H9 (cell line): ENCODE results near the gene MYH16. TPM values are rescaled to one million over a fixed set of nuclear protein-coding genes. Genes with fewer than 3 reads are reported as not detected.

Experiments
- DNase-seq: peaks from one replicate; pipeline ENCODE4 v3.0.0-alpha.2; 2017
- H2AFZ ChIP-seq: one replicate; pipeline ENCODE4 v1.6.1; 2013; ENCODE audit warnings: mild to moderate bottlenecking, low read length, control low read depth, moderate library complexity
- H2AK5ac ChIP-seq: 2 replicates; pipeline ENCODE4 v1.6.1; 2013; ENCODE audit warnings: low read length, control low read depth, mixed read lengths; ENCODE audit not compliant: insufficient read length
- H2BK120ac ChIP-seq: one replicate; pipeline ENCODE4 v1.6.1; 2013; ENCODE audit warnings: low read depth, mild to moderate bottlenecking, low read length, control low read depth, inconsistent platforms; ENCODE audit not compliant: poor library complexity, severe bottlenecking
- H2BK12ac ChIP-seq: 2 replicates; pipeline ENCODE4 v1.6.1; 2013; ENCODE audit warnings: low read length, control low read depth, mixed read lengths, low read depth; ENCODE audit not compliant: insufficient read length
- H2BK15ac ChIP-seq: 2 replicates; pipeline ENCODE4 v1.6.1; 2013; ENCODE audit warnings: low read depth, low read length, control low read depth
- H2BK20ac ChIP-seq: one replicate; pipeline ENCODE4 v1.6.1; 2013; ENCODE audit warnings: low read depth, mild to moderate bottlenecking, low read length, control low read depth, inconsistent platforms; ENCODE audit not compliant: poor library complexity, severe bottlenecking
- H2BK5ac ChIP-seq: 2 replicates; pipeline ENCODE4 v1.6.1; 2013; ENCODE audit warnings: low read length, control low read depth, mixed read lengths; ENCODE audit not compliant: insufficient read length
- H3K14ac ChIP-seq: 2 replicates; pipeline ENCODE4 v1.6.1; 2013; ENCODE audit warnings: low read length, control low read depth; ENCODE audit not compliant: insufficient read depth
- H3K18ac ChIP-seq: 2 replicates; pipeline ENCODE4 v1.6.1; 2013; ENCODE audit warnings: low read depth, mild to moderate bottlenecking, mixed read lengths, low read length, control low read depth; ENCODE audit not compliant: insufficient read length
- H3K23ac ChIP-seq: 2 replicates; pipeline ENCODE4 v1.6.1; 2013; ENCODE audit warnings: low read length, control low read depth, mixed read lengths, low read depth; ENCODE audit not compliant: insufficient read length
- H3K23me2 ChIP-seq: 2 replicates; pipeline ENCODE4 v1.6.1; 2013; ENCODE audit warnings: low read depth, mild to moderate bottlenecking, mixed read lengths, low read length, control low read depth; ENCODE audit not compliant: insufficient read length, poor library complexity, severe bottlenecking
- H3K27ac ChIP-seq: 2 replicates; pipeline ENCODE4 v1.5.1; 2013; ENCODE audit warnings: low read length, control low read depth, mixed read lengths, low read depth; ENCODE audit not compliant: insufficient read length
- H3K27me3 ChIP-seq: 2 replicates; pipeline ENCODE4 v1.6.1; 2013; ENCODE audit warnings: low read length, control low read depth, inconsistent platforms; ENCODE audit not compliant: insufficient read depth
- H3K4ac ChIP-seq: 2 replicates; pipeline ENCODE4 v1.6.1; 2013; ENCODE audit warnings: low read depth, mild to moderate bottlenecking, control low read depth, inconsistent platforms, low read length, moderate library complexity
- H3K4me1 ChIP-seq: 2 replicates; pipeline ENCODE4 v1.6.1; 2013; ENCODE audit warnings: low read length, control low read depth, inconsistent platforms; ENCODE audit not compliant: insufficient read depth
- H3K4me2 ChIP-seq: 2 replicates; pipeline ENCODE4 v1.6.1; 2013; ENCODE audit warnings: low read length, control low read depth, mixed read lengths; ENCODE audit not compliant: insufficient read length, insufficient read depth
- H3K56ac ChIP-seq: 2 replicates; pipeline ENCODE4 v1.6.1; 2013; ENCODE audit warnings: low read depth, mild to moderate bottlenecking, mixed read lengths, low read length, control low read depth; ENCODE audit not compliant: insufficient read length
- H3K79me1 ChIP-seq: 2 replicates; pipeline ENCODE4 v1.6.1; 2013; ENCODE audit warnings: low read depth, mild to moderate bottlenecking, moderate library complexity, low read length, control low read depth, inconsistent platforms; ENCODE audit not compliant: insufficient read depth, poor library complexity, severe bottlenecking
- H3K79me2 ChIP-seq: 2 replicates; pipeline ENCODE4 v1.6.1; 2013; ENCODE audit warnings: low read length, control low read depth, inconsistent platforms; ENCODE audit not compliant: insufficient read depth
- H3K9ac ChIP-seq: 2 replicates; pipeline ENCODE4 v1.6.1; 2013; ENCODE audit warnings: low read length, control low read depth, mixed read lengths; ENCODE audit not compliant: insufficient read length; ENCODE audit errors: extremely low read depth
- H3K9me3 ChIP-seq: one replicate; pipeline ENCODE4 v1.6.1; 2013; ENCODE audit warnings: low read depth, low read length, inconsistent platforms; ENCODE audit not compliant: control insufficient read depth
- H3T11ph ChIP-seq: one replicate; pipeline ENCODE4 v1.6.1; 2013; ENCODE audit warnings: mild to moderate bottlenecking, low read length, control low read depth, inconsistent platforms
- H4K20me1 ChIP-seq: one replicate; pipeline ENCODE4 v1.6.1; 2013; ENCODE audit not compliant: control insufficient read depth, insufficient read length, insufficient read depth
- H4K5ac ChIP-seq: 2 replicates; pipeline ENCODE4 v1.6.1; 2013; ENCODE audit warnings: low read depth, mild to moderate bottlenecking, mixed read lengths, low read length, control low read depth; ENCODE audit not compliant: insufficient read length
- H4K8ac ChIP-seq: replicated peaks from 2 replicates; pipeline ENCODE4 v1.6.1; 2013; ENCODE audit warnings: low read length, control low read depth, mixed read lengths, low read depth; ENCODE audit not compliant: insufficient read length
- H4K91ac ChIP-seq: 2 replicates; pipeline ENCODE4 v1.6.1; 2013; ENCODE audit warnings: low read depth, mild to moderate bottlenecking, moderate library complexity, mixed read lengths, low read length, control low read depth; ENCODE audit not compliant: insufficient read length
- H3K27ac Mint-ChIP-seq, 3 experiments: 2 replicates in 2 of 3; 3 replicates in 1 of 3; pipeline ENCODE4 v1.8.0; 2020 to 2021; ENCODE audit warnings: mixed read lengths in 3 of 3, mild to moderate bottlenecking in 1 of 3, moderate library complexity in 1 of 3
- H3K27me3 Mint-ChIP-seq: 2 replicates; pipeline ENCODE4 v1.8.0; 2021; ENCODE audit warnings: low read depth, mild to moderate bottlenecking, moderate library complexity, mixed read lengths
- H3K36me3 Mint-ChIP-seq, 3 experiments: 2 replicates in 2 of 3; 3 replicates in 1 of 3; pipeline ENCODE4 v1.8.0; 2020 to 2021; ENCODE audit warnings: low read depth in 3 of 3, mixed read lengths in 3 of 3; ENCODE audit not compliant: insufficient read depth in 1 of 3
- H3K4me1 Mint-ChIP-seq, 2 experiments: 2 replicates each; pipeline ENCODE4 v1.8.0; 2020; ENCODE audit warnings: mixed read lengths in 2 of 2
- H3K4me3 Mint-ChIP-seq, 2 experiments: 2 replicates in 1 of 2; 3 replicates in 1 of 2; pipeline ENCODE4 v1.8.0; 2020 to 2021; ENCODE audit warnings: mild to moderate bottlenecking in 2 of 2, mixed read lengths in 2 of 2, moderate library complexity in 1 of 2
- H3K9me3 Mint-ChIP-seq, 2 experiments: 2 replicates in 1 of 2; 3 replicates in 1 of 2; pipeline ENCODE4 v1.8.0; 2020; ENCODE audit warnings: mild to moderate bottlenecking in 2 of 2, mixed read lengths in 2 of 2, moderate library complexity in 1 of 2
- CTCF ChIP-seq: fragments of 200-600 bp; sonication (generic); conservative IDR thresholded peaks from 3 replicates; pipeline ENCODE4 v1.8.0; 2021; ENCODE audit warnings: antibody characterized with exemption, mild to moderate bottlenecking
- WGBS: extraction: QIAGEN DNeasy Blood & Tissue Kit; methylation state at CpG from one replicate; pipeline ENCODE4 v1.1.7; 2013; ENCODE audit warnings: missing lambda C conversion rate, low lambda C conversion rate, mixed read lengths; ENCODE audit not compliant: insufficient read length; ENCODE audit errors: extremely low coverage; 5-methylcytosine and 5-hydroxymethylcytosine counted together
- total RNA-seq: library from RNA; stranded (reverse); gene quantifications from 2 replicates; pipeline ENCODE4 v1.2.1, GENCODE V29; 2021

MYH16 gene
- total RNA-seq, 1 experiment from 2014 or later = not detected

- Histone ChIP-seq H3K4me1 (no peaks in the 10 kb centered on the region), H3K79me1 (no peaks in the 10 kb centered on the region), H2BK12ac (no peak overlapping the region), H3K23me2 (no peaks in the 10 kb centered on the region), H3K4me2 (no peak overlapping the region), H2BK15ac (no peak overlapping the region), H4K20me1 (no peaks in the 10 kb centered on the region), H3K56ac (no peak overlapping the region), H3K9ac (no peak overlapping the region), H3K14ac (no peak overlapping the region), H4K5ac (no peak overlapping the region), H3K4ac (no peak overlapping the region), H3K9me3 (no peaks in the 10 kb centered on the region), H2BK20ac (no peak overlapping the region), H3K27me3 (no peaks in the 10 kb centered on the region), H3K23ac (no peak overlapping the region), H4K91ac (no peak overlapping the region), H3K79me2 (no peaks in the 10 kb centered on the region), H2AFZ (no peak overlapping the region), H4K8ac (no peak overlapping the region), H3T11ph (no peak overlapping the region), H2BK5ac (no peak overlapping the region), H2AK5ac (no peak overlapping the region), H3K27ac (no peak overlapping the region), H2BK120ac (no peak overlapping the region), H3K18ac (no peak overlapping the region)
- DNase-seq = no peak
- Mint-ChIP-seq H3K36me3 (peaks cover 0 to 4% (median 0%) of the 10 kb centered on the region in 3 experiments; a peak in 2 of 7 replicates), H3K4me3 (no peak overlapping the region), H3K27me3 (no peaks in the 10 kb centered on the region), H3K9me3 (peaks cover 5 to 12% of the 10 kb centered on the region in 2 experiments; a peak in 3 of 5 replicates), H3K27ac (no peak overlapping the region), H3K4me1 (0 out of 4 replicates have a peak, but pooled peaks cover 2% of the 10 kb centered on the region in 2 experiments)
- no CpG with 5 or more reads among the region's 9 CpGs for WGBS
- TF ChIP-seq CTCF = no peak
These were observed 38.5 kb upstream of the MYH16 start for GRCh38 chr7:99234185-99234584.
